ENCODE data around the gene TMEM255B.

Gene TMEM255B

GRCh38 chr13:113764793-113765563 lies 6.0 kb downstream of the TMEM255B start:
- Histone ChIP-seq H3K9me3 (ENCODE audit: control insufficient read depth, insufficient read depth, low read length) (no peaks in the 10 kb centered on the region), H3K4me1 (ENCODE audit: insufficient read depth, low read length) (0 out of 2 replicates have a peak, but pooled peaks cover 9% of the 10 kb centered on the region), H3K36me3 (ENCODE audit: insufficient read depth, low read length) (no peaks in the 10 kb centered on the region), H3K9ac (ENCODE audit: low read depth, low read length) (no peak overlapping the region)

- Histone ChIP-seq H3K4me1 (ENCODE audit: insufficient read depth, low read length) (0 out of 2 replicates have a peak, but pooled peaks cover 9% of the 10 kb centered on the region), H3K9ac (ENCODE audit: low read depth, low read length) (no peak overlapping the region), H3K9me3 (ENCODE audit: control insufficient read depth, insufficient read depth, low read length) (no peaks in the 10 kb centered on the region), H3K36me3 (ENCODE audit: insufficient read depth, low read length) (no peaks in the 10 kb centered on the region)
These were observed 6.5 kb downstream of the TMEM255B start for GRCh38 chr13:113765564-113765910.

- Histone ChIP-seq H3K36me3 (ENCODE audit: insufficient read depth, low read length) (no peaks in the 10 kb centered on the region), H3K9ac (ENCODE audit: low read depth, low read length) (no peak overlapping the region), H3K4me1 (ENCODE audit: insufficient read depth, low read length) (0 out of 2 replicates have a peak, but pooled peaks cover 9% of the 10 kb centered on the region), H3K9me3 (ENCODE audit: control insufficient read depth, insufficient read depth, low read length) (no peaks in the 10 kb centered on the region)
These were observed 7.2 kb downstream of the TMEM255B start for GRCh38 chr13:113766035-113766800.

GRCh38 chr13:113767366-113767765 lies 8.3 kb downstream of the TMEM255B start:
- 0 out of 2 replicates have a peak, but pooled peaks cover 9% of the 10 kb centered on the region for H3K4me1 ChIP-seq (ENCODE audit: insufficient read depth, low read length)
- no peaks in the 10 kb centered on the region for H3K9me3 ChIP-seq (ENCODE audit: control insufficient read depth, insufficient read depth, low read length)
- no peak overlapping the region for H3K9ac ChIP-seq (ENCODE audit: low read depth, low read length)
- H3K36me3 ChIP-seq (ENCODE audit: insufficient read depth, low read length): no peaks in the 10 kb centered on the region

- Histone ChIP-seq H3K4me1 (ENCODE audit: insufficient read depth, low read length) (0 out of 2 replicates have a peak, but pooled peaks cover 9% of the 10 kb centered on the region), H3K9ac (ENCODE audit: low read depth, low read length) (no peak overlapping the region), H3K36me3 (ENCODE audit: insufficient read depth, low read length) (no peaks in the 10 kb centered on the region), H3K9me3 (ENCODE audit: control insufficient read depth, insufficient read depth, low read length) (no peaks in the 10 kb centered on the region)
These were observed 9.2 kb downstream of the TMEM255B start for GRCh38 chr13:113768018-113768905.

GRCh38 chr13:113769106-113769505 lies 10.1 kb downstream of the TMEM255B start:
- Histone ChIP-seq H3K9ac (ENCODE audit: low read depth, low read length) (no peak overlapping the region), H3K4me1 (ENCODE audit: insufficient read depth, low read length) (0 out of 2 replicates have a peak, but pooled peaks cover 9% of the 10 kb centered on the region), H3K9me3 (ENCODE audit: control insufficient read depth, insufficient read depth, low read length) (no peaks in the 10 kb centered on the region), H3K36me3 (ENCODE audit: insufficient read depth, low read length) (no peaks in the 10 kb centered on the region)

GRCh38 chr13:113769881-113770280 lies 10.9 kb downstream of the TMEM255B start:
- 0 out of 2 replicates have a peak, but pooled peaks cover 9% of the 10 kb centered on the region for H3K4me1 ChIP-seq (ENCODE audit: insufficient read depth, low read length)
- no peaks in the 10 kb centered on the region for H3K9me3 ChIP-seq (ENCODE audit: control insufficient read depth, insufficient read depth, low read length)
- no peak overlapping the region for H3K9ac ChIP-seq (ENCODE audit: low read depth, low read length)
- H3K36me3 ChIP-seq (ENCODE audit: insufficient read depth, low read length): no peaks in the 10 kb centered on the region

GRCh38 chr13:113770441-113770840 lies 11.4 kb downstream of the TMEM255B start:
- no peak overlapping the region for H3K9ac ChIP-seq (ENCODE audit: low read depth, low read length)
- H3K36me3 ChIP-seq (ENCODE audit: insufficient read depth, low read length): no peaks in the 10 kb centered on the region
- H3K4me1 ChIP-seq (ENCODE audit: insufficient read depth, low read length): 0 out of 2 replicates have a peak, but pooled peaks cover 5% of the 10 kb centered on the region
- no peaks in the 10 kb centered on the region for H3K9me3 ChIP-seq (ENCODE audit: control insufficient read depth, insufficient read depth, low read length)

- Histone ChIP-seq H3K9ac (ENCODE audit: low read depth, low read length) (no peak overlapping the region), H3K4me1 (ENCODE audit: insufficient read depth, low read length) (0 out of 2 replicates have a peak, but pooled peaks cover under 1% of the 10 kb centered on the region)
These were observed 11.9 kb downstream of the TMEM255B start for GRCh38 chr13:113770937-113771336.

GRCh38 chr13:113771709-113772331 lies 12.8 kb downstream of the TMEM255B start:
- no peaks in the 10 kb centered on the region for H3K36me3 ChIP-seq (ENCODE audit: insufficient read depth, low read length)
- no peaks in the 10 kb centered on the region for H3K9me3 ChIP-seq (ENCODE audit: control insufficient read depth, insufficient read depth, low read length)
- H3K9ac ChIP-seq (ENCODE audit: low read depth, low read length): no peak overlapping the region
- no peaks in the 10 kb centered on the region for H3K4me1 ChIP-seq (ENCODE audit: insufficient read depth, low read length)

More at GRCh38 chr13:113770937-113771336, 11.9 kb downstream of the TMEM255B start:
- Histone ChIP-seq H3K9me3 (ENCODE audit: control insufficient read depth, insufficient read depth, low read length) (no peaks in the 10 kb centered on the region), H3K36me3 (ENCODE audit: insufficient read depth, low read length) (no peaks in the 10 kb centered on the region)

- no peaks in the 10 kb centered on the region for H3K4me1 ChIP-seq (ENCODE audit: insufficient read depth, low read length)
- no peaks in the 10 kb centered on the region for H3K9me3 ChIP-seq (ENCODE audit: control insufficient read depth, insufficient read depth, low read length)
- no peak overlapping the region for H3K9ac ChIP-seq (ENCODE audit: low read depth, low read length)
- no peaks in the 10 kb centered on the region for H3K36me3 ChIP-seq (ENCODE audit: insufficient read depth, low read length)
These were observed 15.4 kb downstream of the TMEM255B start for GRCh38 chr13:113774177-113775107.

- Histone ChIP-seq H3K9ac (ENCODE audit: low read depth, low read length) (no peak overlapping the region), H3K4me1 (ENCODE audit: insufficient read depth, low read length) (no peaks in the 10 kb centered on the region), H3K9me3 (ENCODE audit: control insufficient read depth, insufficient read depth, low read length) (no peaks in the 10 kb centered on the region), H3K36me3 (ENCODE audit: insufficient read depth, low read length) (no peaks in the 10 kb centered on the region)
These were observed 16.6 kb downstream of the TMEM255B start for GRCh38 chr13:113775451-113776145.
